Adrenal gland (tissue), 12 donors: ENCODE measurements around the gene ITPRID1. TPM values are rescaled to one million over a fixed set of nuclear protein-coding genes. Genes with fewer than 3 reads are reported as not detected.

ENCODE experiments used
- DNase-seq, 7 donors: peaks; one replicate each; pipeline ENCODE4 v3.0.0-alpha.2; 2019 to 2020
- H3K27ac ChIP-seq, 5 donors: fragments of 200-600 bp; sonication (generic) in 4 of 5; 1 replicate in 3 of 5; 2 replicates in 2 of 5; pipeline versions ENCODE4 v1.5.1 to v1.8.0; 2016 to 2020; ENCODE audit warnings: mild to moderate bottlenecking in 1 of 5
- H3K27me3 ChIP-seq: fragments of 200-600 bp; 2 replicates; pipeline ENCODE4 v1.8.0; 2021
- H3K36me3 ChIP-seq, 2 donors: fragments of 200-600 bp; replicated peaks in 1 of 2; 1 replicate in 1 of 2; 2 replicates in 1 of 2; pipeline versions ENCODE4 v1.5.1 to v1.8.0; 2018 to 2022
- H3K4me1 ChIP-seq, 2 donors: fragments of 200-600 bp; replicated peaks in 1 of 2; 1 replicate in 1 of 2; 2 replicates in 1 of 2; pipeline versions ENCODE4 v1.5.1 to v1.8.0; 2018 to 2021
- H3K4me3 ChIP-seq, 4 donors: fragments of 200-600 bp; sonication (generic) in 3 of 4; one replicate each; pipeline ENCODE4 v1.5.1; 2016 to 2018
- H3K9me3 ChIP-seq, 3 donors: fragments of 200-600 bp; sonication (generic) in 1 of 3; replicated peaks in 1 of 3; 1 replicate in 2 of 3; 2 replicates in 1 of 3; pipeline versions ENCODE4 v1.5.1 to v1.8.0; 2016 to 2021
- POLR2A ChIP-seq, 2 donors: fragments of 450-650 bp; IDR thresholded peaks; one replicate each; pipeline ENCODE4 v1.6.1; 2017; ENCODE audit warnings: antibody characterized with exemption in 2 of 2, mild to moderate bottlenecking in 2 of 2, moderate library complexity in 1 of 2
- WGBS, 4 donors: extraction: QIAGEN DNeasy Blood & Tissue Kit in 2 of 4; methylation state at CpG; one replicate each; pipeline versions ENCODE4 v1.1.5 to v1.1.7; 2013 to 2017; 5-methylcytosine and 5-hydroxymethylcytosine counted together
- intact Hi-C, 2 donors: fragments of 100-400 bp; cut with DNase I; formaldehyde crosslinking; loops; one replicate each; pipeline versions ENCODE4 v1.14.1 to v1.15.0; 2022 to 2023
- polyA plus RNA-seq, 3 donors: library from polyadenylated mRNA; stranded (reverse); fragments of 200-250 nt in 2 of 3; fragments of 350-450 nt in 1 of 3; fragmentation: Illumina TruSeq in 1 of 3; extraction: RNeasy Lipid Tissue Mini Kit (QIAGEN cat#74804) in 1 of 3; gene quantifications; one replicate each; pipeline ENCODE4 v1.2.3, GENCODE V29; 2013 to 2014
- total RNA-seq, 9 donors: library from RNA; depleted of rRNA in 4 of 9; stranded (reverse); fragments of >200 nt in 4 of 9; fragments of 120-200 nt in 1 of 9; fragmentation: NEBNext Ultra II Directional in 1 of 9; extraction: Animal tissue kit (Norgen Biotek cat#: 25700) in 1 of 9; gene quantifications; one replicate each; pipeline versions ENCODE4 v1.1.0 to v1.2.4, GENCODE V29; 2013 to 2023
- TF ChIP-seq, protein P1 (sequence below), 6 experiments: fragments of 450-650 bp in 4 of 6; fragments of 200-600 bp in 2 of 6; sonication (generic) in 1 of 6; IDR thresholded peaks; 1 replicate in 5 of 6; 2 replicates in 1 of 6; pipeline versions ENCODE4 v1.5.1 to v1.8.0; 2016 to 2021; ENCODE audit warnings: antibody characterized with exemption in 6 of 6, mild to moderate bottlenecking in 2 of 6, moderate library complexity in 1 of 6
- donor health status: healthy with polysubstance abuse.
- donor health status: Bipolar disorder and iron deficiency.
- donor health status: DM: yes; HTN: yes; CAD: no.
- donor health status: DM: no; HTN: no; CAD: no.
- donor health status: DM: no; HTN: no; CAD: no.
- donor health status: DM: yes; HTN: yes; CAD: no.

ITPRID1 gene
- total and polyA plus RNA-seq, 12 donors, result 0.06 TPM; not detected in 11

DNA sequence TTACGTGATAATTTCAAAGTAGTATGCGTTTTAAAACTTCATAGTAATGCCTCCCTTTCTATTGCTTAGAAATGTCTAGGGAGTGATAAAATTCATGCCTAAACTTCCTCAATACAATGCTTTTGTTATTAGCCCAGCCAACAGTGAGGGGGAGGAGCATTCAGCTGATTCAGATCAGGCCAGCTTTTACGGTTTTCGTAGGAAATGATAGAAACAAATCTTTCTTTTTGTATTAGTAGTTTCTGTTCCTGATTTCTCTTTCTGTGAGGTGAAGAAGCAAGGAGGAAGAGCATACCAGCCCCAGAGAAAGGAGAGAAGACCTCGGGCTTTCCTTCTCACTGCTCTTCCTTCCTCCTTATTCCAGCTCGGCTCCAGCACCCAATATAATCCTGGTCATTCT lies 35.2 kb upstream of the ITPRID1 start:
- H3K4me3 ChIP-seq, result no peak overlapping the region
- peak in 1 of 7 donors; percentile 13 for DNase-seq
- 35 to 38% (median 36%) methylated on average over 6 of the region's 6 CpGs for WGBS, 4 donors
- TF ChIP-seq POLR2A (IDR thresholded peaks at IDR 0.05), result no peak
- TF ChIP-seq, protein P1, sequence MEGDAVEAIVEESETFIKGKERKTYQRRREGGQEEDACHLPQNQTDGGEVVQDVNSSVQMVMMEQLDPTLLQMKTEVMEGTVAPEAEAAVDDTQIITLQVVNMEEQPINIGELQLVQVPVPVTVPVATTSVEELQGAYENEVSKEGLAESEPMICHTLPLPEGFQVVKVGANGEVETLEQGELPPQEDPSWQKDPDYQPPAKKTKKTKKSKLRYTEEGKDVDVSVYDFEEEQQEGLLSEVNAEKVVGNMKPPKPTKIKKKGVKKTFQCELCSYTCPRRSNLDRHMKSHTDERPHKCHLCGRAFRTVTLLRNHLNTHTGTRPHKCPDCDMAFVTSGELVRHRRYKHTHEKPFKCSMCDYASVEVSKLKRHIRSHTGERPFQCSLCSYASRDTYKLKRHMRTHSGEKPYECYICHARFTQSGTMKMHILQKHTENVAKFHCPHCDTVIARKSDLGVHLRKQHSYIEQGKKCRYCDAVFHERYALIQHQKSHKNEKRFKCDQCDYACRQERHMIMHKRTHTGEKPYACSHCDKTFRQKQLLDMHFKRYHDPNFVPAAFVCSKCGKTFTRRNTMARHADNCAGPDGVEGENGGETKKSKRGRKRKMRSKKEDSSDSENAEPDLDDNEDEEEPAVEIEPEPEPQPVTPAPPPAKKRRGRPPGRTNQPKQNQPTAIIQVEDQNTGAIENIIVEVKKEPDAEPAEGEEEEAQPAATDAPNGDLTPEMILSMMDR (IDR thresholded peaks at IDR 0.05), result no peak
- no peak overlapping the region for H3K27ac ChIP-seq
- H3K27me3 ChIP-seq, result no peaks in the 10 kb centered on the region
- intact Hi-C loops, result no loop called here
- no peaks in the 10 kb centered on the region for H3K9me3 ChIP-seq
- H3K36me3 ChIP-seq, result no peaks in the 10 kb centered on the region
- no peaks in the 10 kb centered on the region for H3K4me1 ChIP-seq

GRCh38 chr7:31487071-31487470 lies 26.8 kb upstream of the ITPRID1 start:
- DNase-seq, result no peak
- intact Hi-C loops, result no loop called here
- 48 to 53% (median 51%) methylated on average over 6 of the region's 6 CpGs for WGBS, 4 donors
- no peaks in the 10 kb centered on the region for H3K36me3 ChIP-seq
- H3K9me3 ChIP-seq, result no peaks in the 10 kb centered on the region
- no peaks in the 10 kb centered on the region for H3K4me1 ChIP-seq
- TF ChIP-seq, protein P1 (IDR thresholded peaks at IDR 0.05), result no peak
- no peak for TF ChIP-seq POLR2A (IDR thresholded peaks at IDR 0.05)
- H3K27me3 ChIP-seq, result no peaks in the 10 kb centered on the region
- no peak overlapping the region for H3K27ac ChIP-seq
- no peak overlapping the region for H3K4me3 ChIP-seq

DNA sequence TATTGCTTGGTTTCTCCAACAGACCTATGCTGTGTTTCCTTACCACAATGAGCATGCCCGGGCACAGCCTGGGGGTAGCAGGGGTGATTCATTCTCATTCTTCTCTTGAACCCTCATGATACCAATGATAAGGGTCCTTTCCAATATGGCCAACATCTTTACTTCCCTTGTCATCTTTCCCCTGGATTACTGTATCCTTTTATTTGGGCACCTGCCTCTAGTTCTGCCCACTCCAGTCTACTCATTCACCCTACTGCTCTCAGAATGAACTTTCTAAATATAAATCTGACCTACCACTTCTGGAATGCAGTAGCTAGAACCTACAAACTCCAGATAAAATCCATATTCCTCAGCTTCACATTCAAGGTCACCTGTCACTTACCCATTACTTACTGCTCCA lies 26.4 kb upstream of the ITPRID1 start:
- DNase-seq, result no peak
- intact Hi-C loops, result no loop called here
- Histone ChIP-seq H3K27ac (no peak overlapping the region), H3K9me3 (no peaks in the 10 kb centered on the region), H3K27me3 (no peaks in the 10 kb centered on the region), H3K4me1 (no peaks in the 10 kb centered on the region), H3K36me3 (no peaks in the 10 kb centered on the region), H3K4me3 (no peak overlapping the region)
- WGBS, 4 donors, result 75 to 93% (median 84%) methylated on average over 1 of the region's 1 CpG
- no peak for TF ChIP-seq POLR2A (IDR thresholded peaks at IDR 0.05)
- TF ChIP-seq, protein P1 (IDR thresholded peaks at IDR 0.05), result no peak

DNA sequence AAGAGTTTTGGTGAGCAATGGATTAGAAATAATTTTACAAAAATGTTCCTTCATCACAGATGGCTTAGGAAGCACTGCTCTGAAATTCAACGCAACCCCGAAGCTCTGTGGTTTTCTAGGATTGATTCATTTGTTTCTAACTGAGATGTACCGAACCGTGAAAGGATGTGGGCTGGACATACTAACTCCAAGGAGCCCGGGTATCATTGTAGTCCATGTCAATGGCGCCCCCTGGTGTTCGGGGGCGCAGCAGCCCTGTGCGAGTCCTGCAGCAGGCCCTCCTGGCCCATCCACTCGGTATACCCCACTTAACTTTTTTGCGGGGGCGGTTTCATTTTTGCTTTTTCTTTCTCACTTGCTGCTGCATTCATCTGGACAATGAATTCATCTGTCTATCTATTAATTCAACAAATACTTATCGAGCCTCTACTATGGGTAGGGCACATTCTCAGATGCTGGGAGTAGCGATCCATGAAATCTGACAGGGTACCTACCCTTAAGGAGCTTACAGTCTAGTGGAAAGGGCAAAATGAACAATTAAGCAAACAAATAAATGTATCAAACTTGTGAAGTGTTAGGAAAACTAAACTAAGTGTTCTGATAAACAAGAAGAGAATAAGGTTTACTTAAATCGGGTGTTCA lies 25.2 kb upstream of the ITPRID1 start:
- Histone ChIP-seq H3K36me3 (no peaks in the 10 kb centered on the region), H3K27ac (no peak overlapping the region), H3K27me3 (no peaks in the 10 kb centered on the region), H3K4me1 (no peaks in the 10 kb centered on the region), H3K4me3 (no peak overlapping the region), H3K9me3 (no peaks in the 10 kb centered on the region)
- intact Hi-C loops, result no loop called here
- DNase-seq, result peak; percentile 24 to 62 (median 35)
- TF ChIP-seq, protein P1 (IDR thresholded peaks at IDR 0.05), result peak in 5 of 6 experiments; percentile 37 to 55 (median 44)
- no peak for TF ChIP-seq POLR2A (IDR thresholded peaks at IDR 0.05)
- WGBS, 4 donors, result 27 to 40% (median 37%) methylated on average over 15 of the region's 15 CpGs
